Adrenal gland (tissue), 5 donors: ENCODE data around the gene USP17L24.
"Not testable (repeated sequence)": the region's sequence is repeated elsewhere in the genome, so short reads cannot be mapped to it uniquely, and the experiment has no call there.

Experiments
- CTCF ChIP-seq, 6 experiments: fragments of 450-650 bp in 4 of 6; fragments of 200-600 bp in 2 of 6; sonication (generic) in 1 of 6; IDR thresholded peaks; 1 replicate in 5 of 6; 2 replicates in 1 of 6; pipeline versions ENCODE4 v1.5.1 to v1.8.0; 2016 to 2021; ENCODE audit warnings: antibody characterized with exemption in 6 of 6, mild to moderate bottlenecking in 2 of 6, moderate library complexity in 1 of 6
- POLR2A ChIP-seq, 2 donors: fragments of 450-650 bp; IDR thresholded peaks; one replicate each; pipeline ENCODE4 v1.6.1; 2017; ENCODE audit warnings: antibody characterized with exemption in 2 of 2, mild to moderate bottlenecking in 2 of 2, moderate library complexity in 1 of 2
- donor health status: DM: no; HTN: no; CAD: no.

GRCh38 chr4:9324191-9324590 lies 774 bp upstream of the USP17L24 start:
- TF ChIP-seq CTCF, POLR2A (IDR thresholded peaks at IDR 0.05): not testable (repeated sequence)
